22Rv1 (cell line): ENCODE data around the gene IRF6.

Experiments
- H3K27ac ChIP-seq: fragments of 450-650 bp; 2 replicates; pipeline ENCODE4 v1.5.1; 2017
- ZFX ChIP-seq: fragments of 450-650 bp; IDR thresholded peaks from 2 replicates; pipeline ENCODE4 v1.6.1; 2017; ENCODE audit warnings: antibody characterized with exemption, borderline replicate concordance
- TF ChIP-seq, protein P1 (sequence below): fragments of 450-650 bp; IDR thresholded peaks from 2 replicates; pipeline ENCODE4 v1.5.1; 2017; ENCODE audit warnings: mild to moderate bottlenecking

IRF6 gene

DNA sequence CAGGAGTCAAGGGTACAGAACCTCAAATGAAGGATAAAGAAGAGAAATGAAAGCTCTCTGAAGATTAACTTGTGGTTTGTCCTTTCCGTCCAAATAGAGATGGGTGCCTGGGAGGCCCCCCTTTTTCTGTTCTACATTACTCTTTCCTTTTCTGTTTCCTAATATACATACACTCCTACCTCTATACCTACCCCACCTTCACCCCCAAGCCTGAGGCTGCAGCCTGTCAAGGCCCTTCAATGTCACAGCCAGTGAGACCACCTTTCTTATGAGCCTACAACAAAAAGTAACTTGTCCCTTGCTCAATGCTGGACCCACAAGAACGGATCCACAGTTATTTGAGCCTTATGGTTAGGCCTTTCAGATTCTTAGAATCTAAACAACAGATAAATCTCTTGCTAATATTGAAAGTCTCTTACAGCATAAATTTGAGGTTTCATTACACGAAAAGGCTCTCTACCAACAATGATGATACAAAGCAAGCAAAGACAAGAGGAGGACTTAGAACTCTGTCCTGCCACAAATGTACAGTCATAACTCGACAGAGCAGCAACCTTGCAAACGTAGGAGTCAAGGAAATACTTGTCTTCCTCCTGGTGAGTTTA, 54.2 kb downstream of the IRF6 start:
- TF ChIP-seq ZFX: no peak
- TF ChIP-seq, protein P1, sequence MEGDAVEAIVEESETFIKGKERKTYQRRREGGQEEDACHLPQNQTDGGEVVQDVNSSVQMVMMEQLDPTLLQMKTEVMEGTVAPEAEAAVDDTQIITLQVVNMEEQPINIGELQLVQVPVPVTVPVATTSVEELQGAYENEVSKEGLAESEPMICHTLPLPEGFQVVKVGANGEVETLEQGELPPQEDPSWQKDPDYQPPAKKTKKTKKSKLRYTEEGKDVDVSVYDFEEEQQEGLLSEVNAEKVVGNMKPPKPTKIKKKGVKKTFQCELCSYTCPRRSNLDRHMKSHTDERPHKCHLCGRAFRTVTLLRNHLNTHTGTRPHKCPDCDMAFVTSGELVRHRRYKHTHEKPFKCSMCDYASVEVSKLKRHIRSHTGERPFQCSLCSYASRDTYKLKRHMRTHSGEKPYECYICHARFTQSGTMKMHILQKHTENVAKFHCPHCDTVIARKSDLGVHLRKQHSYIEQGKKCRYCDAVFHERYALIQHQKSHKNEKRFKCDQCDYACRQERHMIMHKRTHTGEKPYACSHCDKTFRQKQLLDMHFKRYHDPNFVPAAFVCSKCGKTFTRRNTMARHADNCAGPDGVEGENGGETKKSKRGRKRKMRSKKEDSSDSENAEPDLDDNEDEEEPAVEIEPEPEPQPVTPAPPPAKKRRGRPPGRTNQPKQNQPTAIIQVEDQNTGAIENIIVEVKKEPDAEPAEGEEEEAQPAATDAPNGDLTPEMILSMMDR: no peak
- no peak overlapping the region for H3K27ac ChIP-seq

DNA sequence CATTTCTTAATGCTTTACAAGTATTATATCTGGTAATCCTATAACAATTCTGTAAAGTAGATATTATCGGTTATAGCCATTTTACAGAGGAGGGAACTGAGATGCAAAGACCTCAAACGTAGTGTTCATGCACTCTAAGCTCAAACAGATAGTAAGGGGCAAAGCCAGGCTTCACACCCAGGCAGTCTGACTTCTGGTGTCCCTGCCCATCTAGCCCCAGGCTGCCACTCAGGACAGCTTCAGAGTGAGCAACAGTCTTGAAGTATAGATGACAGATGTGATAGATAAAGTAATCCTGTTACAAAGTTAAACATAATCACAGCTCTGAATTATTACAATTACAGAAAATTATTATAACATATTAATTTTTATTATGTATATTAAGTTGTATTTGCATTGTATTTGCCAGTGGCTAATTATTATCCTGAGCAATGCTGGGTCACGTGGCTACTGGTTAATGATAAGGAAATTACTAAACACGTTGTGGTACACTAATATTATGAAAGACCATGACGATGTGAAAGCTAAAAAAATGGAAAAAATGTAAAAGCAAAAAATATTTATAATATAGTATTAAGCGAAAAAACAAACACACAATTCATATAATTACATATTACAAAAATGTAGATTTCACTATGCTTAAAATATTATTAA, 56.1 kb downstream of the IRF6 start:
- H3K27ac ChIP-seq: no peak overlapping the region
- TF ChIP-seq, protein P1: no peak
- no peak for TF ChIP-seq ZFX

DNA sequence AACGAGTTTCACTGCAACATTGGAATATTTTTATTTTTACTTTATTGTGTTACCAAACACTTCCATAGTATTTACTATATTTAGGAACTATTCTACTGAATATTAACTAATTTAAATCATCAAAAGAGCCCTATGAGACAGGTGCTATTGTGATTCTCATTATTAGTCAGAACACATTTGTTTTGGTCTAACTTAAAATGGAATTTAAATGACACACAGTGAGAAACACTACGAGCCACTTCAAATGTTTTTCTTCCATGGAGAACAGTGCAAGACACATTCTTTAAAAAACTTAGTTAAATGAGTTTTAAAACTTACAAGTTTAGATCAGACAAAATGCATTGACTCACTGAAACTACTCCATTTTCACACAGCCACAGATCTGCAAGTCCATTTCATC, 56.7 kb downstream of the IRF6 start:
- no peak overlapping the region for H3K27ac ChIP-seq
- TF ChIP-seq, protein P1: no peak
- TF ChIP-seq ZFX: no peak

DNA sequence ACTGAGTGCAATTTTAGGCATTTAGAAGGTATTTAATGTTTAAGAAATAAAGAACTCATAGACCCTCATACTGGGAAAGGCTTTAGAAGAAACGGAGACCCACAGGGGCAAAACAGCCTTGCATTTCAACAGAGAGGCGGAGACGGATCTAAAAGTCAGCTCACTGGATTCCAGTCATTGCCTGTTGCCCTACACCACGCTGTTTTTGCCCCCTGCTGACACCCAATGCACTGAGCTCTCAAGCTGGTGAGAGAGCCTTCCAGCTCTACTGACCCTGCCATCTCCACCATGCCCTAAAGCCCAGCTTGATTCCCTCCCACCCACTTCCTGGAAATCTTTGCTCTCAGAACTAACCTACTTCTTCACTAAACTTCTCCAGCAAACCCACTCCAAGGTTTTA, 57.3 kb downstream of the IRF6 start:
- TF ChIP-seq, protein P1: no peak
- no peak for TF ChIP-seq ZFX
- peak overlapping the region; percentile 9; the same call in 1 of the 2 replicates for H3K27ac ChIP-seq

DNA sequence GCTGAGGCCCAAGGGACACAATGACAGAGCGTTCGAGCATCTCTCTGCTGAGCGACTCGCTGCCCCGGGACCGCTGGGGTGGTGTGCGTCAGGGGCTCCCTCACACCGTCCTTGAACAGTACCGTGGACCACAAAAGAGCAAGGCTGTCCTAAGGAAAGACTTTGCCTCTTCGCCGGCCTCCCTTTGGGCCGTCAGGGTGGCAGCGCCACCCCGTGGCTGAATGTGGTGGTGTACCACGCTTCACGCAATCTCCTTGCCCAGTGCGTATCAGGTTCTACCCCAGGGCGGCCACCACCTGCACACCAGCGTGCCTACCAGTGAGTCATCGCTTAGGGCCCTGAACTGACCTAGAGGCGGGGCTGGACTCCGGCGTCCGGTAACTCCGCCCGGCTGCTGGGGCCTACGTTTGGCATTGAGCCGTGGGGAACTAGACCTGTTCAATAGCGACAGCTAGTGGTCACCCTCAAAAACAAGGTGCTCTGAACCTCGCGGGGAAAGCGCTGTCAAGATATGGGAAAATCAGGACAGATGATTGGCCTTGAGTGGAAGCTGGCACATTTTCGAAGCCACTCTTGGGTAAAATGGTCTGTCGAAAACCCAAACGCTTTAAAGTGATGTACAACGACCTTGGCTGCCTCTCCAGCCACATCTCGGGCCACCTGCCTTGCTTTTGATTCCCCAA, 58.2 kb downstream of the IRF6 start:
- TF ChIP-seq ZFX: no peak
- TF ChIP-seq, protein P1: peak; percentile 99
- peak overlapping the region; percentile 9; the same call in 1 of the 2 replicates for H3K27ac ChIP-seq

DNA sequence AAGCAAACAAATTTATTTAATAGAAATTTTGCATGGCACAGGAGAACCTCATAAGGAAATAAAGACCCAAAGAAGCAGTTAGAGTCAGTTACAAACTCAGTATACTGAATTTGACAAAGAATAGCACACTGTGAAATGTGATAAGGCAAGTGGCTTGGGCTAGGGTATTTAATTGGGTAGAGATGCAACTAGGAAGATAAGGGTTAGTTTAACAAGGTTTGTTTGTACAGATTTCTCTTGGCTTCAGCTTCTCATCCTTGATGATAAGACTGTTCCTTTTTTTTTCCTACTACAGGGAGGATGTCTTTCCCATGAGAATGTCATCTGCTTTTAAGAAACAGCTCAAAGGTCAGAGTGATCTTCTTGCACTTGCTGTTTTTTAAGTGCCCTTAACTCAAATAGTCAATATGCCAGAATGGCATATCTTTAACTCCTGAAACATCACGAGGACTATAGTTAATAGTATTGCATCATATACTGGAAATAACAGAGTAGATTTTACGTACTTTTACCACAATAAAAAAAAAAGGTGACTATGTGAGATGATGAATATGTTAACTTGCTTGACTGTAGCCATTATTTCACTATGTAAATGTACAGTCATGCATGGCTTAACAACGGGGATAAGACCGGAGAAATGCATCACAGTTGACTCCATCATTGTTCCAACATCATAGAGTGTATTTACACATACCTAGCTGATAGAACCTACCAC, 59.3 kb downstream of the IRF6 start:
- H3K27ac ChIP-seq: no peak overlapping the region
- TF ChIP-seq, protein P1: no peak
- TF ChIP-seq ZFX: no peak
